Activated CD4-positive, alpha-beta T cell treated with anti-CD3 and anti-CD28 coated beads for 36 hours (primary cell): ENCODE data around the gene CDK14. TPM values are rescaled to one million over a fixed set of nuclear protein-coding genes. Genes with fewer than 3 reads are reported as not detected.
"Not testable (repeated sequence)": the region's sequence is repeated elsewhere in the genome, so short reads cannot be mapped to it uniquely, and the experiment has no call there.

Experiments
- ATAC-seq: fragments of 200-7000 bp; cut with Tn5 transposase; one replicate; pipeline ENCODE4 v1.10.0; 2021; ENCODE audit warnings: mild to moderate bottlenecking, moderate library complexity
- CTCF ChIA-PET: fragments of 350-600 bp; sonication (Branson Sonifier 250); formaldehyde crosslinking; loops from one replicate; lab custom pipeline; 2021; ENCODE audit warnings: antibody characterized with exemption; lab: Charles Lee
- POLR2A ChIA-PET: fragments of 350-600 bp; sonication (Branson Sonifier 250); formaldehyde crosslinking; loops from one replicate; lab custom pipeline; 2021; ENCODE audit warnings: antibody characterized with exemption, inconsistent platforms; lab: Charles Lee
- DNase-seq: peaks from one replicate; pipeline ENCODE4 v3.0.0-alpha.2; 2020
- H3K27ac Mint-ChIP-seq: one replicate; pipeline ENCODE4 v1.8.0; 2021; ENCODE audit warnings: mixed read lengths
- H3K27me3 Mint-ChIP-seq: one replicate; pipeline ENCODE4 v1.8.0; 2021; ENCODE audit warnings: mixed read lengths
- H3K36me3 Mint-ChIP-seq: one replicate; pipeline ENCODE4 v1.8.0; 2021; ENCODE audit warnings: low read depth, mixed read lengths
- H3K4me1 Mint-ChIP-seq: one replicate; pipeline ENCODE4 v1.8.0; 2021; ENCODE audit warnings: mixed read lengths
- H3K4me3 Mint-ChIP-seq: one replicate; pipeline ENCODE4 v1.8.0; 2021; ENCODE audit warnings: mild to moderate bottlenecking, moderate library complexity, mixed read lengths
- H3K9me3 Mint-ChIP-seq: one replicate; pipeline ENCODE4 v1.8.0; 2021; ENCODE audit warnings: low read depth, mixed read lengths
- intact Hi-C, 2 experiments: fragments of 100-400 bp; cut with DNase I in 1 of 2; cut with micrococcal nuclease in 1 of 2; formaldehyde crosslinking; loops; one replicate each; pipeline versions ENCODE4 v1.14.2 to v1.15.1; 2022 to 2024; cut with DNase I, micrococcal nuclease
- total RNA-seq, 2 experiments: library from RNA; stranded (reverse); gene quantifications; one replicate each; pipeline ENCODE4 v1.2.3, GENCODE V29; 2021

The CDK14 gene
- total RNA-seq, 2 experiments from 2014 or later, result 0.80 to 0.84 TPM

- CTCF ChIA-PET, result no interaction called here
- H3K27me3 Mint-ChIP-seq, result no peaks in the 10 kb centered on the region
- no peaks in the 10 kb centered on the region for H3K9me3 Mint-ChIP-seq
- no peak overlapping the region for H3K27ac Mint-ChIP-seq
- intact Hi-C loops, result no loop called here
- DNase-seq, result no peak
- POLR2A ChIA-PET, result no interaction called here
- H3K4me3 Mint-ChIP-seq, result no peak overlapping the region
- H3K4me1 Mint-ChIP-seq, result no peaks in the 10 kb centered on the region
- ATAC-seq, result no peak
- no peaks in the 10 kb centered on the region for H3K36me3 Mint-ChIP-seq
These were observed 153.1 kb downstream of the CDK14 start for GRCh38 chr7:90749262-90749661.

- no peak for DNase-seq
- H3K36me3 Mint-ChIP-seq, result no peaks in the 10 kb centered on the region
- POLR2A ChIA-PET, result no interaction called here
- CTCF ChIA-PET, result no interaction called here
- no peak for ATAC-seq
- H3K4me3 Mint-ChIP-seq, result no peak overlapping the region
- no peak overlapping the region for H3K27ac Mint-ChIP-seq
- no peaks in the 10 kb centered on the region for H3K27me3 Mint-ChIP-seq
- intact Hi-C loops, result no loop called here
- no peaks in the 10 kb centered on the region for H3K4me1 Mint-ChIP-seq
- H3K9me3 Mint-ChIP-seq, result no peaks in the 10 kb centered on the region
These were observed 153.7 kb downstream of the CDK14 start for GRCh38 chr7:90749774-90750173.

GRCh38 chr7:90751595-90751994 is 155.5 kb downstream of the CDK14 start:
- Mint-ChIP-seq H3K27ac (no peak overlapping the region), H3K4me1 (no peaks in the 10 kb centered on the region), H3K36me3 (no peaks in the 10 kb centered on the region), H3K9me3 (no peaks in the 10 kb centered on the region), H3K4me3 (no peak overlapping the region), H3K27me3 (no peaks in the 10 kb centered on the region)
- ChIA-PET POLR2A (no interaction called here), CTCF (no interaction called here)
- ATAC-seq (no peak), DNase-seq (no peak)
- intact Hi-C loops, result no loop called here

- no peak for DNase-seq
- POLR2A ChIA-PET, result no interaction called here
- H3K27me3 Mint-ChIP-seq, result no peaks in the 10 kb centered on the region
- H3K27ac Mint-ChIP-seq, result no peak overlapping the region
- no peak overlapping the region for H3K4me3 Mint-ChIP-seq
- no peak for ATAC-seq
- CTCF ChIA-PET, result no interaction called here
- intact Hi-C loops, result no loop called here
- H3K4me1 Mint-ChIP-seq, result no peaks in the 10 kb centered on the region
- no peaks in the 10 kb centered on the region for H3K9me3 Mint-ChIP-seq
- no peaks in the 10 kb centered on the region for H3K36me3 Mint-ChIP-seq
These were observed 155.9 kb downstream of the CDK14 start for GRCh38 chr7:90752051-90752450.

GRCh38 chr7:90755041-90755440 is 158.9 kb downstream of the CDK14 start:
- intact Hi-C loops, result no loop called here
- no peaks in the 10 kb centered on the region for H3K4me1 Mint-ChIP-seq
- DNase-seq (no peak), ATAC-seq (no peak)
- no peaks in the 10 kb centered on the region for H3K36me3 Mint-ChIP-seq
- no peaks in the 10 kb centered on the region for H3K9me3 Mint-ChIP-seq
- H3K4me3 Mint-ChIP-seq, result no peak overlapping the region
- no peak overlapping the region for H3K27ac Mint-ChIP-seq
- POLR2A ChIA-PET, result no interaction called here
- CTCF ChIA-PET, result interaction anchor here (0.6 kb wide), 1 partner anchor 676 kb away, joined by 4 read pairs; no protein-coding TSS in a partner anchor
- H3K27me3 Mint-ChIP-seq, result no peaks in the 10 kb centered on the region

GRCh38 chr7:90756366-90756765 is 160.2 kb downstream of the CDK14 start:
- H3K4me3 Mint-ChIP-seq, result no peak overlapping the region
- intact Hi-C loops, result no loop called here
- no peaks in the 10 kb centered on the region for H3K4me1 Mint-ChIP-seq
- no peak overlapping the region for H3K27ac Mint-ChIP-seq
- no peaks in the 10 kb centered on the region for H3K9me3 Mint-ChIP-seq
- ATAC-seq, result no peak
- no peaks in the 10 kb centered on the region for H3K36me3 Mint-ChIP-seq
- POLR2A ChIA-PET, result no interaction called here
- no peaks in the 10 kb centered on the region for H3K27me3 Mint-ChIP-seq
- DNase-seq, result no peak
- CTCF ChIA-PET, result no interaction called here

GRCh38 chr7:90757565-90757950 is 161.4 kb downstream of the CDK14 start:
- H3K27me3 Mint-ChIP-seq, intact Hi-C loops, H3K4me1 Mint-ChIP-seq, H3K27ac Mint-ChIP-seq, POLR2A ChIA-PET, H3K36me3 Mint-ChIP-seq, CTCF ChIA-PET, H3K4me3 Mint-ChIP-seq, ATAC-seq, DNase-seq, H3K9me3 Mint-ChIP-seq: not testable (repeated sequence)

- no peak overlapping the region for H3K4me3 Mint-ChIP-seq
- ChIA-PET CTCF (no interaction called here), POLR2A (no interaction called here)
- ATAC-seq (no peak), DNase-seq (no peak)
- H3K4me1 Mint-ChIP-seq, result no peaks in the 10 kb centered on the region
- H3K9me3 Mint-ChIP-seq, result no peaks in the 10 kb centered on the region
- no peaks in the 10 kb centered on the region for H3K27me3 Mint-ChIP-seq
- intact Hi-C loops, result no loop called here
- H3K27ac Mint-ChIP-seq, result no peak overlapping the region
- H3K36me3 Mint-ChIP-seq, result no peaks in the 10 kb centered on the region
These were observed 162.9 kb downstream of the CDK14 start for GRCh38 chr7:90758933-90759562.

- intact Hi-C loops, result no loop called here
- ChIA-PET POLR2A (no interaction called here), CTCF (no interaction called here)
- H3K27me3 Mint-ChIP-seq, result no peaks in the 10 kb centered on the region
- ATAC-seq, result no peak
- no peaks in the 10 kb centered on the region for H3K9me3 Mint-ChIP-seq
- DNase-seq, result no peak
- no peak overlapping the region for H3K27ac Mint-ChIP-seq
- no peaks in the 10 kb centered on the region for H3K4me1 Mint-ChIP-seq
- H3K36me3 Mint-ChIP-seq, result no peaks in the 10 kb centered on the region
- H3K4me3 Mint-ChIP-seq, result no peak overlapping the region
These were observed 163.6 kb downstream of the CDK14 start for GRCh38 chr7:90759710-90760109.

GRCh38 chr7:90760892-90761291 is 164.8 kb downstream of the CDK14 start:
- no peak for ATAC-seq
- no peaks in the 10 kb centered on the region for H3K36me3 Mint-ChIP-seq
- H3K27me3 Mint-ChIP-seq, result no peaks in the 10 kb centered on the region
- H3K4me1 Mint-ChIP-seq, result no peaks in the 10 kb centered on the region
- no peak overlapping the region for H3K4me3 Mint-ChIP-seq
- ChIA-PET CTCF (interaction anchor here (0.5 kb wide), 1 partner anchor 45 kb away, joined by 4 read pairs; no protein-coding TSS in a partner anchor), POLR2A (no interaction called here)
- no peak for DNase-seq
- intact Hi-C loops, result no loop called here
- no peaks in the 10 kb centered on the region for H3K9me3 Mint-ChIP-seq
- no peak overlapping the region for H3K27ac Mint-ChIP-seq

GRCh38 chr7:90761584-90761983 is 165.5 kb downstream of the CDK14 start:
- no peaks in the 10 kb centered on the region for H3K36me3 Mint-ChIP-seq
- no peak overlapping the region for H3K27ac Mint-ChIP-seq
- ATAC-seq, result no peak
- POLR2A ChIA-PET, result no interaction called here
- H3K4me3 Mint-ChIP-seq, result no peak overlapping the region
- no peaks in the 10 kb centered on the region for H3K4me1 Mint-ChIP-seq
- no peaks in the 10 kb centered on the region for H3K27me3 Mint-ChIP-seq
- CTCF ChIA-PET, result no interaction called here
- no peak for DNase-seq
- intact Hi-C loops, result no loop called here
- H3K9me3 Mint-ChIP-seq, result no peaks in the 10 kb centered on the region

- ATAC-seq (no peak), DNase-seq (no peak)
- H3K27me3 Mint-ChIP-seq, result no peaks in the 10 kb centered on the region
- no peak overlapping the region for H3K4me3 Mint-ChIP-seq
- ChIA-PET CTCF (interaction anchor here (0.9 kb wide), 1 partner anchor 281 kb away, joined by 3 read pairs; no protein-coding TSS in a partner anchor), POLR2A (no interaction called here)
- no peaks in the 10 kb centered on the region for H3K9me3 Mint-ChIP-seq
- H3K27ac Mint-ChIP-seq, result no peak overlapping the region
- no peaks in the 10 kb centered on the region for H3K36me3 Mint-ChIP-seq
- no peaks in the 10 kb centered on the region for H3K4me1 Mint-ChIP-seq
- intact Hi-C loops, result no loop called here
These were observed 167.0 kb downstream of the CDK14 start for GRCh38 chr7:90763108-90763507.
